ENCODE measurements around the gene RIN1. TPM values are rescaled to one million over a fixed set of nuclear protein-coding genes. Genes with fewer than 3 reads are reported as not detected.
A peak's percentile ranks its signal among the peaks of the same experiment; 100 is the strongest.

Gene RIN1
- total RNA-seq, 2 experiments from 2014 or later = 1.2 to 1.6 TPM

- no peaks in the 10 kb centered on the region for H3K27me3 Mint-ChIP-seq
- peak overlapping the region in 1 of 2 donors; percentile 91 for H3K27ac ChIP-seq (ENCODE audit: low read depth in 1 of 2, low read length in 2 of 2)
- peaks cover 50% of the 10 kb centered on the region for H3K4me1 Mint-ChIP-seq (ENCODE audit: low read depth)
- H3K27ac Mint-ChIP-seq = peak overlapping the region; percentile 95
- H3K36me3 Mint-ChIP-seq (ENCODE audit: low read depth) = no peaks in the 10 kb centered on the region
- intact Hi-C loops (cut with DNase I, micrococcal nuclease) = no loop called here
- peaks cover 76% of the 10 kb centered on the region for H3K4me1 ChIP-seq (ENCODE audit: insufficient read depth, low read length)
- H3K36me3 ChIP-seq (ENCODE audit: insufficient read depth, low read length) = no peaks in the 10 kb centered on the region
- ATAC-seq (ENCODE audit: poor library complexity) (no peak), DNase-seq (no peak)
- POLR2A ChIA-PET = interaction anchor here (0.5 to 2.8 kb wide), 2 partner anchors 30 to 712 kb away, joined by 3 to 26 read pairs; partner anchors contain the start of gene BRMS1
- peak overlapping the region; percentile 72 for H3K4me3 Mint-ChIP-seq
- no peak for TF ChIP-seq CTCF (IDR thresholded peaks at IDR 0.05)
- CTCF ChIA-PET = no interaction called here
- H3K9me3 ChIP-seq (ENCODE audit: control insufficient read depth in 1 of 2, insufficient read depth in 1 of 2, low read length in 2 of 2) = no peaks in the 10 kb centered on the region
- no peaks in the 10 kb centered on the region for H3K9me3 Mint-ChIP-seq
- no peak overlapping the region for H3K4me3 ChIP-seq (ENCODE audit: low read length)
- no peaks in the 10 kb centered on the region for H3K27me3 ChIP-seq (ENCODE audit: control insufficient read depth in 1 of 2, insufficient read depth in 2 of 2, low read length in 2 of 2)
Measured at GRCh38 chr11:66314561-66315497, 21.4 kb downstream of the RIN1 start.

GRCh38 chr11:66314186-66314501, 22.1 kb downstream of the RIN1 start:
- no peak overlapping the region for H3K4me3 ChIP-seq (ENCODE audit: low read length)
- Mint-ChIP-seq H3K4me3 (peak overlapping the region; percentile 67), H3K9me3 (no peaks in the 10 kb centered on the region), H3K36me3 (ENCODE audit: low read depth) (no peaks in the 10 kb centered on the region), H3K4me1 (ENCODE audit: low read depth) (peaks cover 43% of the 10 kb centered on the region), H3K27me3 (no peaks in the 10 kb centered on the region), H3K27ac (peak overlapping the region; percentile 95)
- no peak for TF ChIP-seq CTCF (IDR thresholded peaks at IDR 0.05)
- no peaks in the 10 kb centered on the region for H3K27me3 ChIP-seq (ENCODE audit: control insufficient read depth in 1 of 2, insufficient read depth in 2 of 2, low read length in 2 of 2)
- CTCF ChIA-PET = no interaction called here
- intact Hi-C loops (cut with DNase I, micrococcal nuclease) = no loop called here
- POLR2A ChIA-PET = interaction anchor here (0.5 to 2.8 kb wide), 3 partner anchors 31 to 711 kb away, joined by 3 to 26 read pairs (median 12); partner anchors contain the start of genes BRMS1 and MRPL11
- peak overlapping the region; percentile 41 to 80 for H3K27ac ChIP-seq (ENCODE audit: low read depth in 1 of 2, low read length in 2 of 2)
- DNase-seq = no peak
- no peaks in the 10 kb centered on the region for H3K9me3 ChIP-seq (ENCODE audit: control insufficient read depth in 1 of 2, insufficient read depth in 1 of 2, low read length in 2 of 2)
- H3K36me3 ChIP-seq (ENCODE audit: insufficient read depth, low read length) = no peaks in the 10 kb centered on the region
- peaks cover 72% of the 10 kb centered on the region for H3K4me1 ChIP-seq (ENCODE audit: insufficient read depth, low read length)
- no peak for ATAC-seq (ENCODE audit: poor library complexity)

- Mint-ChIP-seq H3K4me1 (ENCODE audit: low read depth) (peaks cover 37% of the 10 kb centered on the region), H3K4me3 (peak overlapping the region; percentile 90), H3K27me3 (no peaks in the 10 kb centered on the region), H3K9me3 (no peaks in the 10 kb centered on the region), H3K27ac (peak overlapping the region; percentile 95), H3K36me3 (ENCODE audit: low read depth) (no peaks in the 10 kb centered on the region)
- CTCF ChIA-PET = interaction anchor here (1.1 to 3.6 kb wide), 7 partner anchors 8 to 269 kb away, joined by 3 to 30 read pairs (median 5); no protein-coding TSS in a partner anchor
- Histone ChIP-seq H3K27me3 (ENCODE audit: control insufficient read depth in 1 of 2, insufficient read depth in 2 of 2, low read length in 2 of 2) (no peaks in the 10 kb centered on the region), H3K9me3 (ENCODE audit: control insufficient read depth in 1 of 2, insufficient read depth in 1 of 2, low read length in 2 of 2) (no peaks in the 10 kb centered on the region), H3K4me3 (ENCODE audit: low read length) (peak overlapping the region; percentile 61), H3K36me3 (ENCODE audit: insufficient read depth, low read length) (no peaks in the 10 kb centered on the region), H3K4me1 (ENCODE audit: insufficient read depth, low read length) (peaks cover 66% of the 10 kb centered on the region), H3K27ac (ENCODE audit: low read depth in 1 of 2, low read length in 2 of 2) (peak overlapping the region; percentile 77 to 80)
- intact Hi-C loops (cut with DNase I, micrococcal nuclease) = no loop called here
- DNase-seq = peak in 1 of 14 experiments; percentile 51
- POLR2A ChIA-PET = interaction anchor here (1.0 to 3.0 kb wide), 17 partner anchors 8 to 814 kb away, joined by 3 to 39 read pairs (median 11); partner anchors contain the start of genes B4GAT1, BRMS1, MALAT1 and MRPL11
- ATAC-seq (ENCODE audit: poor library complexity) = no peak
- TF ChIP-seq CTCF (IDR thresholded peaks at IDR 0.05) = no peak
Measured at GRCh38 chr11:66313321-66314185, 22.7 kb downstream of the RIN1 start.
